Memory B cell (primary cell): ENCODE data around the gene VGLL4.
"Not testable (repeated sequence)": the region's sequence is repeated elsewhere in the genome, so short reads cannot be mapped to it uniquely, and the experiment has no call there.

Experiments used
- ATAC-seq: fragments of 150-1000 bp; cut with Tn5 transposase; 2 replicates; pipeline ENCODE4 v1.10.0; 2021; ENCODE audit warnings: low read depth, mild to moderate bottlenecking, moderate library complexity
- DNase-seq, 2 donors: peaks; one replicate each; pipeline ENCODE4 v3.0.0; 2022; ENCODE audit warnings: low spot score in 2 of 2
- H3K27ac Mint-ChIP-seq: one replicate; pipeline ENCODE4 v1.8.0; 2022; ENCODE audit warnings: mild to moderate bottlenecking, moderate library complexity, mixed read lengths
- H3K27me3 Mint-ChIP-seq: one replicate; pipeline ENCODE4 v1.8.0; 2022; ENCODE audit warnings: mixed read lengths
- H3K36me3 Mint-ChIP-seq: one replicate; pipeline ENCODE4 v1.8.0; 2022; ENCODE audit warnings: mild to moderate bottlenecking, mixed read lengths
- H3K4me1 Mint-ChIP-seq: one replicate; pipeline ENCODE4 v1.8.0; 2022; ENCODE audit warnings: mixed read lengths
- H3K4me3 Mint-ChIP-seq: one replicate; pipeline ENCODE4 v1.8.0; 2022; ENCODE audit warnings: mild to moderate bottlenecking, moderate library complexity, mixed read lengths
- H3K9me3 Mint-ChIP-seq: one replicate; pipeline ENCODE4 v1.8.0; 2022; ENCODE audit warnings: mixed read lengths

Gene VGLL4

DNA sequence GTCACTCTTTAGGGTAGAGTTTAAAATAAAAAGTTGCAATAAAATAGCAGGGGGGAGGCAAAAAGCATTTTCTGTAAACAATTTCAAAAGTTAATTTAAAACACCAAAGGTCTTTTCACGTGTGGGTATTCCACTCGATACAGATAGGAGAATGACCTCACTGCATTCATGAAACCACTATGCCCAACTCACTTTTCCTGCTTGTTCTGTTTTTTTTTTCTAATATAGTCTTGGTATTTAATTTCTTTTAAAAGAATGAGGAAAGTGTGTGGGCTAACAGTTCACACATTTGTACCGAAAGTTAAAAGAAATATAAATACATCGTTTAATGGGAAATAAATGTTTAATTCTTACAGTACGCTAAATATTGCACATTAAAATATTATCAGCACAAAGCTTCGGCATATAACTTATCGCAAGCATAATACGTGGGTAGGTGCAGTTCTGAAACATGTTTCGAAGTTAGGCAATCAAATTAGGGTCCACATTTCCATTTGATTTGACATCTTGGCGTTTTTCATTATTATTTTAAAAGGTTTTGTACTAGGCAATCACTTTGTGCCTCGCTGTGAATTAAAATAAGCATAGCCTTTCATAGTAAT lies 41.4 kb downstream of the VGLL4 start:
- DNase-seq (no peak), ATAC-seq (no peak)
- no peaks in the 10 kb centered on the region for H3K27me3 Mint-ChIP-seq
- H3K4me1 Mint-ChIP-seq: peaks cover 41% of the 10 kb centered on the region
- no peaks in the 10 kb centered on the region for H3K9me3 Mint-ChIP-seq
- peak overlapping the region; percentile 69 for H3K4me3 Mint-ChIP-seq
- peak overlapping the region; percentile 95 for H3K27ac Mint-ChIP-seq
- peaks cover 17% of the 10 kb centered on the region for H3K36me3 Mint-ChIP-seq

DNA sequence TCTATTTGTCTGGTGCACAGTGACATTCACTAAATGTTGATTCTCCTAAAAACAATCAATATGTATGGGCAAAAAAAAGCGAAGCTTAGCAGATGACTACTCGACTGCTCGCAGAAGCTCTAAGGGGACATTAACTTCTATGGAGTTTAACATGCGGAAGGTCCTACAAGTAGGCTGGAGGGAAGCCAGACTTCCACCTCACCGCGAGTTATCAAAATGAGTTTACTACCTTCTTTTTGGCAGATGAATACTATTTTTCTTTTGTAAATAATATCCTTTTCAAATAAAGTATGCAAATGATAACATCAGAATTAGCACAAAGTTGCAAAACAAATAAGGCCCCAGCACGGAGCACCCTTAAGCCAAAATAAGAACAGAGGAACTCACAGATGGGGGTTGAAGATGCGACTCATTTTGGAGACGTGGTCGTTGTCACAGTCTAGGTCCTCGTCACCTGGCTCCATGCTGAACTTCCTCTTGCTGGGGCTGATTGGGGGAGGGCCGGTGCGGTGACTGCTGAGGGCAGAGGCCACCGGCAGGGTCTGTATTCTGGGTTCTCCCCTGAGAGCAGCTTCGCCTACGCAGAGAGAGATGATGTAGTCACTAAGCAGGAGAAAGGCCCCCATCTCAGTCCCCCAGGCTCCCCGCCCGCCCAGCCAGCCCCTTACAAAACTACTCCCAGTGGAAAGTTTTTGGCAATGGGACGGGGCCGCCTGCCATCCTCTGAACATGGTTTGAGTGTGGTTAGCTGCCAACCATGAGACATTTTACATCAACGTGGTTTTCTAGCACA lies 42.1 kb downstream of the VGLL4 start:
- Mint-ChIP-seq H3K27ac (peak overlapping the region; percentile 95), H3K9me3 (no peaks in the 10 kb centered on the region), H3K36me3 (peaks cover 20% of the 10 kb centered on the region), H3K27me3 (no peaks in the 10 kb centered on the region), H3K4me3 (peak overlapping the region; percentile 69), H3K4me1 (peaks cover 39% of the 10 kb centered on the region)
- DNase-seq (peak; percentile 66 to 68), ATAC-seq (peak; percentile 98)

DNA sequence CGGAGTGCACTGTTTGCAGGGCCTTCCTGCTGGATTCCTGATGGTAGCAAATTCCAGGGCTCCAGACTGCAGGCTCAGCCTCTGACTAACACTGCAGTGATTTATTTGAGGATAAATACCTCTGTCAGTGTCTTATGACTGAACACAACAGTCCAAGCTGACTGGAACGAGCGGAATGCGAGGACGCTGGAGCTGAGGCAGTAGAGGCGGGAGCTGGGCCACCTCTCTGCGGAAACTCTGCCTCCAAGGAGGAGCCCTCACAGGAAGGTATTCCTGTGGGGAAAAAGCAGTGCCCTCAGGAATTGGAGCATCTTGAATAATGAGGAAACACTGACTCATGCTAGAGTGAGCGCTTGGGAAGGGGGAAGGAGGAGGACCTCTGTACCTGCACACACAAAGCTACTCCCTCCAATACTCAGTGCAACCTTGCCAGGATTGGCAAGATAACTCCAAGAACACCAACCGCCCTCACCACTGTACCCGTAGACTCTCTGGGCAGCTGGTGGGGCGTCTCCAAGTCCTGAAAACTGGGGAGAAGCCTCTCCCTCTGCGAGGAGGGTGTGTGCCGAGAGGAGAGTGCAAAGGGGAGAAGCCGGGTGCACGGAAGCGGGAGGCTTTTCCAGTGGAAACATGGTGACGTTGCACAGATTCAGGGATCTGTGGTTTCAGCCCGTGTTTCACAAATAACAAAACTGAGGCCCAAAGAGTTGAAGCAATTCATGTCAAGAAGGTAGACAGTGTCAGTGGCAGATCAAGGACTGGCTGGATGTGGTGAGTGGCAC lies 43.0 kb downstream of the VGLL4 start:
- H3K36me3 Mint-ChIP-seq: peaks cover 23% of the 10 kb centered on the region
- no peaks in the 10 kb centered on the region for H3K9me3 Mint-ChIP-seq
- peak overlapping the region; percentile 27 for H3K4me3 Mint-ChIP-seq
- ATAC-seq (no peak), DNase-seq (no peak)
- H3K27ac Mint-ChIP-seq: peak overlapping the region; percentile 95
- no peaks in the 10 kb centered on the region for H3K27me3 Mint-ChIP-seq
- H3K4me1 Mint-ChIP-seq: peaks cover 36% of the 10 kb centered on the region

DNA sequence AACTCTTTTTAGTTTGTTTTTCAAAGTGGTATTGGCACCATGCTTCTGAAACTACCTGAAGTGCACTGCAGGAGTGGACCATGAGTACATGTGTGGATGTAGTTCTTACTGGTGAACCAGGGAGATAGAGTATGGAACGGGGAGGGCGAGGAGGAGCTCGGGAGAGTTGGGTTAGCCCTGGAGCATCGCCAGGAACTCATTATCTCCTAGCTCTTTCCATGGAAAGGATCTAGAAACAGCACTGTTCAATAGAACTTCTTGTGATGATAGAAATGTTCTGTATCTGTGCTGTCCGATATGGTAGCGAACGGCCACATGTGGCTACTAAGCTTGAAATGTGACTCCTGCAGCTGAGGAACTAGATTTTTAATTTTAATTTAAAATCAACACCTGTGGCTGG lies 47.3 kb downstream of the VGLL4 start:
- Mint-ChIP-seq H3K9me3 (no peaks in the 10 kb centered on the region), H3K4me1 (peaks cover 32% of the 10 kb centered on the region), H3K27me3 (no peaks in the 10 kb centered on the region), H3K27ac (peak overlapping the region; percentile 64), H3K36me3 (peaks cover 35% of the 10 kb centered on the region), H3K4me3 (no peak overlapping the region)
- ATAC-seq (no peak), DNase-seq (no peak)

DNA sequence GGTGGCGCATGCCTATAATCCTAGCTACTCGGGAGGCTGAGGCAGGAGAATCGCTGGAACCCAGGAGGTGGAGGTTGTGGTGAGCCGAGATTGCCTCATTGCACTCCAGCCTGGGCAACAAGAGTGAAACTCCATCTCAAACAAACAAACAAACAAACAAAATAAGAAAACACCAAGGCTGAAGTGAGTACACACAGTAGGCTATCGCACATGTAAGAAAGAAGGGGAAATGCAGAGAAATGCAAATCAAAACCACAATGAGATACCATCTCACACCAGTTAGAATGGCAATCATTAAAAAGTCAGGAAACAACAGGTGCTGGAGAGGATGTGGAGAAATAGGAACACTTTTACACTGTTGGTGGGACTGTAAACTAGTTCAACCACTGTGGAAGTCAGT lies 48.7 kb downstream of the VGLL4 start:
- Mint-ChIP-seq H3K4me1 (peaks cover 26% of the 10 kb centered on the region), H3K36me3 (peaks cover 35% of the 10 kb centered on the region)
- not testable (repeated sequence) for H3K27ac Mint-ChIP-seq, H3K9me3 Mint-ChIP-seq, H3K27me3 Mint-ChIP-seq, ATAC-seq, DNase-seq, H3K4me3 Mint-ChIP-seq

DNA sequence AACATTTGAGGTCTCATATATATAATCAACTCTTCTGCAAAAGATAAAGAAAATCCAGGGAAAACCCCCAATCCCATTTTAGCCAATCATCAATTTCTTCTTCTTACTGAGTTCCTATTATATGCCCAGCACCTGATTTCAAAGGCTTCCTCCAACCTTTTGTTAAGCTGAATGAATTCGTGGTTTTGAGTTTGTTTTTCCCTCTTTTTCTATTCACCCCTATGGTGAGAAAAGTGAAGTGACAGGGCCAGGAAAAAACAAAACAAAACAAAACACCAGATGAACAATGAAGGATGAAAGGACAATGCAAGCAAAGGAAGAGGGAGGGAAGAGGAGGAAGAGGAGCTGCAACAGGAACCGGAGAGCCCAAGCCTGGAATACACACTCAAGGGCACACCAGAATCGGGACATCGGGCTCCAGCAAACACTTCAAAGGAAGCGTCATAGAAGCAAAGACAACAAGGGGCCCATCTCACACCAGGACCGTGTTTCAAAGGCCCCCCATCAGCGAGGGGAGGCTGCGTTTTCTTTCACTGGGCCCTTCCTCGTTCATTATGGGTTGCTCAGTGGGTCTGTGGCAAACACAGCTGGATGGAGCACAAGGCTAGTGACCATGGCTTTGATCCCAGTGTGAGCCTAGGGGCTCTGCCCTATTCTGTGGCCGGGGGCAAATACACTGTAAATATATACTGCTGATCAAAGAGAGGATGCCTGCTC lies 50.2 kb downstream of the VGLL4 start:
- Mint-ChIP-seq H3K4me3 (no peak overlapping the region), H3K27me3 (no peaks in the 10 kb centered on the region), H3K27ac (peak overlapping the region; percentile 14), H3K9me3 (no peaks in the 10 kb centered on the region), H3K36me3 (peaks cover 38% of the 10 kb centered on the region), H3K4me1 (peaks cover 28% of the 10 kb centered on the region)
- no peak for DNase-seq
- ATAC-seq: no peak

DNA sequence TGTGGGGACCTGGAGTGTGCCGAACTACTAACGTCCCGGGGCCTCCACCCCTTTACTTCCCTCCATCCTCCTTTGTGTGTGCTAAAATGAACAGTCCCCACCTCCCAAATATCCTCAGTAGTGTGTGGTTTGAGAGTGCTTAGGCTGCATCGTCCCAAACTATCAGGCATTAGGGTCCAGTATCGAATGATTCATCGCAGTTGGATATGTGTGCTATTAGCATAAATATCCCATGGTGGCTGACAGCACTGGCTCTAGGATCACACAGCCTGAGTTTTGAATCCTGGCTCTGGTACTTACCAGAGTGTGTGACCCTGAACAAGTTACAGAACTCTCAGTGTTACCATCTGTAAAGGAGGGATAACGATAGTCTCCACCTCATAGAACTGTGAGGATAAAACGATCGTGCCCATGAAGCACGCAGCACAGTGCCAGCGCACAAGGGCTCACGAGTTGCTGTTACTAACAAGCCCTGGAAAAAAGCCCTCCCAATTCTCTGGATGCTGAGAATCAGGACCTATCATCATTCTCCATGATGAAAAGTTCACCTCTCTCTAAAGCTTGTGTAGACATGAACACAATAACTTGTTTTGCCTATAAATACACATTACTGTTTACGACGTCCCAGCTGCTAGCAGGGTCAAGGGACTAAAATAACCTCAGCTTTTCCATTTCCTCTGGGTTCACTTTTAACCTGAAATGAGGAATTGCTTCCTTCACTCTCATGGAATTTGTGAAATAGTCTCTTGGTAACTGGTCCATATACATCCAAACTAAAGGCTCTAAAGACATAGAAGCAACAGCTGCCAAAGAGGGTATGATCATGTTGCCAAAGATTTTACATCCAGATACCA lies 51.0 kb downstream of the VGLL4 start:
- H3K4me3 Mint-ChIP-seq: no peak overlapping the region
- H3K36me3 Mint-ChIP-seq: peaks cover 36% of the 10 kb centered on the region
- DNase-seq (no peak), ATAC-seq (no peak)
- H3K4me1 Mint-ChIP-seq: peaks cover 26% of the 10 kb centered on the region
- H3K9me3 Mint-ChIP-seq: no peaks in the 10 kb centered on the region
- no peaks in the 10 kb centered on the region for H3K27me3 Mint-ChIP-seq
- H3K27ac Mint-ChIP-seq: peak overlapping the region; percentile 14

DNA sequence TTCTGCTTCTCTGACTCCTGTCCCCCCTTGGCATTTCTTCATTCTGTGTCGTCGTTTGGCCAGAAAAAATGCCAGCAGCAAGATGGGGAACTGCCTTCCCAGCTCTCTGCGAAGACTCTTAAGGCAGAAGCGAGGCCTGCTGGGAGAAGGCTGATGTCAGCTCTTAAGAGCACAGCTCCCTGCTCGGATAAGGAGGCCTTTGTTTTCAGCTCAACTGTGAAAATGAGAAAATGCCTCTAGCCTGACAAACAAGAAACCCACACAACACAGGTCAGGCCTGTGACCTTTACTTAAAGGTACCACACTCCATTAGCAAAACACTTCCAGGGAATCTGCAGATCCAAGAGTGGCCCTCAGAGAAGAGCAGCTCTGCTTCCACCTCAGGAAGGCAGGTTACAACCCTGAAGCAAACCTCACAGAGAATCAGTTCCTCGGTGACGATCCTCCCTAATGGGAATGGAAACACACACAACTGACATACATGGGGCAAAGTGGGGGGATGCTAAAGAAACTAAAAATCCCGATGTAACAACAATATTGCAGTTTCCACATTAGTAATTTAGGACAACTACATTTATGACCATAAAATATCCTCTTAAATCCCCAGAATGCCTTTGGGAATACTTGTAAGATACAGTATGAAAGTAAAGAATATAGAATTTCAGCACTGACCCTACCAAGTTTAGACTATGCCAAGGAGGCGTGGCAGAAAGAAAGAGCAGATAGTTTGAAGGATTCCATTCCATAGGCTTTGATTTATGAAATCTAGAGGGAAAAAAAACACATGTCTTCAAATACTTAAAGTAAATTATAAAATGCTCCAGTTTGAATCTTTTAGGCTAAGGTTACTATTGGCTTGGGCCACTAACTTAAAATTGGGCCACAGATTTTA lies 52.1 kb downstream of the VGLL4 start:
- no peak for DNase-seq
- Mint-ChIP-seq H3K27ac (no peak overlapping the region), H3K36me3 (peaks cover 30% of the 10 kb centered on the region)

DNA sequence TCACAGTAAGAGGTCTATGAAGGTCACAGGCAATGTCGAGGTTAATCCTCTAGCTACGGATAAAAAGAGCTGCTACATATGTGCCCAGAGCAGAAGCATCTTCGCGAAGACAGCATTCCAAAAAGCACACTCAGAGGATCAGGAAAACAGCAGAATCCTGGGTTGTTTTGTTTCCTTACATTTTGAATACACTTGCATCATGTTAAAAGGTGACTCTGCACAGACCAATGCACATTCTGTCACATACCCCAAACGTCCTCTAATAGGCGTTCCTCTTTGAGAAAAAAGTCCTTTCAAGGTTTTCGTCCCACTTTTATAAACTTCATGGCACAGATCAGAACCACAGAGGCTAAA lies 52.7 kb downstream of the VGLL4 start:
- Mint-ChIP-seq H3K9me3 (no peaks in the 10 kb centered on the region), H3K27ac (no peak overlapping the region), H3K36me3 (peaks cover 30% of the 10 kb centered on the region), H3K27me3 (no peaks in the 10 kb centered on the region), H3K4me1 (peaks cover 21% of the 10 kb centered on the region), H3K4me3 (no peak overlapping the region)
- ATAC-seq (no peak), DNase-seq (no peak)

More for the DNA sequence above, 52.1 kb downstream of the VGLL4 start:
- no peak for ATAC-seq
- Mint-ChIP-seq H3K4me1 (peaks cover 24% of the 10 kb centered on the region), H3K9me3 (no peaks in the 10 kb centered on the region), H3K27me3 (no peaks in the 10 kb centered on the region), H3K4me3 (no peak overlapping the region)

DNA sequence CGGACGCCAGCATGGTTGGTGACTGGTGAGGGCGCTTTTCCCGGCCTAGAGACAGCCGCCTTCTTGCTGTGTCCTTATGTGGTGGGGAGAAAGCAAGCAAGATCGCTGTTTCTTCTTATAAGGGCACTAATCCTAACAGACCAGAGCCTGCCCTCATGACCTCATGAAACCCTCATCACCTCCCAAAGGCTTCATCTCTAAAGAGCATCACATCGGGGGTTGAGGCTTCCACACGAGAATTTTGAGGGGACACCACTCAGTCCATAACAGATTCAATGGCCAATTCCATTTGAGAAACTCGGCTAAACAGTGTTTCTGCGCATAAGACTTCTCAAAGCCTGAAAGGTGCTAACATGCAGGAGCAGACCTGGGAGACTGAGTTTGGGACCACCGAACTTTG lies 54.0 kb downstream of the VGLL4 start:
- H3K27ac Mint-ChIP-seq: no peak overlapping the region
- H3K4me1 Mint-ChIP-seq: peaks cover 22% of the 10 kb centered on the region
- no peaks in the 10 kb centered on the region for H3K27me3 Mint-ChIP-seq
- no peak for DNase-seq
- peaks cover 28% of the 10 kb centered on the region for H3K36me3 Mint-ChIP-seq
- no peaks in the 10 kb centered on the region for H3K9me3 Mint-ChIP-seq
- ATAC-seq: no peak
- H3K4me3 Mint-ChIP-seq: no peak overlapping the region

DNA sequence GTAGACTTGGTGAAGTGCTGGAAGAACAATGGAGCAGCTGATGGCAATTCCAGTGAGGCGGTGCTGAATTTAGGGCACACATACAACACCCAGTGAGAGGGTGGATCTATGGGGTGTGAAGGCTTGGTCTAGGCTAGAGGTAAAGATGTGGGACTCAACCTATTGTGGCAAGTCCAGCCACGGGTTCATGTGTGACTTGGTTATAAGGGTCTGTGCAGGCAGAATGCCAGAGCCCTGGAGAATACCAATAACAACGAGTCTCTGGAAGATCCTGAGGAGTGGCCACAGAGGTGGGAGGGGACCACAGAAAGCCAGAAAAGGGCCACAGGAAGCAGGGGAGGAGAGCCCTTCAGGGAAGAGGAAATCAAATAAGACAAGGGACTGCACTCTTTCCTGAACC lies 55.0 kb downstream of the VGLL4 start:
- no peak for ATAC-seq
- peaks cover 27% of the 10 kb centered on the region for H3K4me1 Mint-ChIP-seq
- H3K27ac Mint-ChIP-seq: peak overlapping the region; percentile 33
- DNase-seq: no peak
- H3K9me3 Mint-ChIP-seq: no peaks in the 10 kb centered on the region
- no peaks in the 10 kb centered on the region for H3K27me3 Mint-ChIP-seq
- no peak overlapping the region for H3K4me3 Mint-ChIP-seq
- peaks cover 26% of the 10 kb centered on the region for H3K36me3 Mint-ChIP-seq

DNA sequence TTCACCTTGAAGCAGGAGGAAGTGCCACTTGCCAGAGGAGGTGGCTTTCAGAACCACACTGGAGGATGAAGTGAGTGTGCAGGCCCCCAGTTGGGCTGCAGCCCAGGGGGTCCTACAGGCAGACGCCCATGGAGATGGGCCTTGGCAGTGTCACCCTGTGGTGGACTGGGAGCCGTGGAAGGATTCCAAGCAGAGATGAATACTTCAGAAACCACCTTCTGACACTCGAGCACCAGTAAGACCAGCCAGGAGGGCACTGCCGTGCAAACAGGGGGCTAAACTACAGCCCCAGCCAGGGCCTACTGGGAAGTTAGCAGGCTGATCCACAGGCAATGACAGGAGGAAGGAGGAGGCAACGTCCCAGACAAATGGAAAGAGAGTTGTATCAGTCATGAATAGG lies 55.4 kb downstream of the VGLL4 start:
- ATAC-seq (no peak), DNase-seq (no peak)
- peak overlapping the region; percentile 33 for H3K27ac Mint-ChIP-seq
- no peaks in the 10 kb centered on the region for H3K9me3 Mint-ChIP-seq
- H3K36me3 Mint-ChIP-seq: peaks cover 23% of the 10 kb centered on the region
- no peaks in the 10 kb centered on the region for H3K27me3 Mint-ChIP-seq
- H3K4me3 Mint-ChIP-seq: no peak overlapping the region
- H3K4me1 Mint-ChIP-seq: peaks cover 28% of the 10 kb centered on the region
